ENCODE results near the gene KRTAP3-1.
"Not testable (repeated sequence)": the region's sequence is repeated elsewhere in the genome, so short reads cannot be mapped to it uniquely, and the experiment has no call there.

The KRTAP3-1 gene

DNA sequence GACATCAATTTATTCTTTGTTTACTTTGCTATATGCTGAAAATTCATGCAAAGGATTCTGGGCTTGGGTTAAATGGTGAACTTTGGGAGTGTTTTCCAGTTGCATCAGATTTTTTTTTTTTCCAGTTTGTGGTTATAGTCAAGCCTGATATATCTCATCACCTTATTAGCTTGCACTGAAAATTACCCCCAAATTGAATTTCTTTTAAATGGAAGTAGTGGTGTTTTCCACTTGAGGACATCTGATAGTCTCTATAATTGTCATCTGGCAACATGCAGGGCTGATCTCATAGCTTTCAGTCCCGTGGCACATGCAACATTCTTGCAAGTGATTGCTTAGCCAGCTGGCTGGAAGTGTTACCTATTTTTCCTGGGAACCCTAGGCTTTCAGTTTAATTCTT, 4.7 kb upstream of the KRTAP3-1 start:
- no peak for DNase-seq

- DNase-seq = no peak
These were observed 4.3 kb upstream of the KRTAP3-1 start for GRCh38 chr17:41013181-41013580.

DNA sequence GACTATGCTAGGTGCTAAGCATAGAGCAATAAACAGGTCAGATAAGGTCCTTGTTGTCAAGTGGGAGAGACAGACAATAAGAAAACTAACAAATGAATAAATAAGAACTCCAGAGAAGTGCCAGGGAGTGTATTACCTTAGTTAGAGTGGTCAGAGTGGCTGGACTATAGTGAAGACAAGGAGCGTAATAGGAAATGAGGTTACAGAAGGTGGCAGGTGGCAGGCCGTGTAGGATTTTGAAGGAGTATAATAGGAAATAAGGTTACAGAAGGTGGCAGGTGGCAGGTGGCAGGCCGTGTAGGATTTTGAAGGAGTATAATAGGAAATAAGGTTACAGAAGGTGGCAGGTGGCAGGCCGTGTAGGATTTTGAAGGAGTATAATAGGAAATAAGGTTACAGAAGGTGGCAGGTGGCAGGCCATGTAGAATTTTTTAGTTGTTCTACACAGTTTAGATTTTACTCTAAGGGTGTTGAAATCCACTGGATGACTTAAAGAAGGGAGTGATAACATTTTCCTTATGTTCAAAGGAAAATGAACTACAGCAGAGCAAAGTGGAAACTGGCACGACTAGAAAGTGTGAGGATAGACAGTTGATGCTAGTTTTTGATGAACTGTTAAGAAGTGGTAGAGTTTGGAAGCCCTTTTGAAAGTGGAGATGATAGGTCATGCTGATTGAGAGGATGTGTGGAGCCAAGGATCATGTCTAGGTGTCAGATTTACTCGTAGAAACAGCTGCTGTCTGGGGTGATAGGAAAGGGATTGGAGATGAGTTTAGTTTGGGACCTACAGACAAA, 3.6 kb upstream of the KRTAP3-1 start:
- no peak for DNase-seq

DNA sequence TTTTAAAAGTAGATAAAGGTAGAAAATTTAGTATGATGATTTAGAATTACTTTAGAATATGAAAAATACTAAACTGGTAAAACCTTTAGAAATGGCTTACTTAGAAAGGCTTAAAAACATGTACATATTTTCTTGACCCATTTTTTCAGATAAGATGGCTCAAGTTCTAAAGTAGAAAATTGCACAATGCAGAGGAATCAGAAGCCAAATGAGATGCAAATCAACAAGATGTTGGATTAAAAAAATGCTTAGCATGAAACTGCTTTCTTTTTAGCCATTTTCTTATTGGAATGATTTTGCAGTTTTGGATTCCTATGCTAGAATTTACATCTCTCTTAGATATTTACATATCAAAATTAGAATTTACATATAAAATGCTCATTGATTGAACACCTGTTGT, 1.5 kb upstream of the KRTAP3-1 start:
- no peak for DNase-seq

- no peak for DNase-seq
These were observed 1.0 kb upstream of the KRTAP3-1 start for GRCh38 chr17:41009936-41010335.

DNA sequence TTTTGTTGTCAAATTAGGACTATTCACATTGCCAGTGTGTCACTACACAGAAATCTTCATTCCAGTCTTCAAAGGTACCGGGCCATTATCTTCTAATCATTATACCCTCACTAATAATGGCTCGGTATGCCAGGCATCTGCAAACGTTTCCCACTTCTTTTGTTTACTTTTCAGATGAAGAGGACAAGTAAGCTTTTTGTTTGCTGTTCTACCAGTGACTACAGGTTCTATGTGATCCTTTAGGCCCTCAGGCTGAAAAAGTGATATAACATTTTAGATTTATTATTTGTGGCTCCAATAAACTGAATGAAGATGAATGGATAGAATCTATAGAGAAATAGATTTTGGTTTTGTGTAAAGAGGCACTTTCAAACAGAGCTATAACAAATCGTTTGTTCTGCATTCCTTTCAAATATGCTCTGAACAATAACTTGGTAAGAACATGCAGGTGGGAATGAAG, 403 bp upstream of the KRTAP3-1 start:
- no peak for DNase-seq

GRCh38 chr17:41004397-41004796, 4.5 kb downstream of the KRTAP3-1 start:
- DNase-seq = no peak

DNA sequence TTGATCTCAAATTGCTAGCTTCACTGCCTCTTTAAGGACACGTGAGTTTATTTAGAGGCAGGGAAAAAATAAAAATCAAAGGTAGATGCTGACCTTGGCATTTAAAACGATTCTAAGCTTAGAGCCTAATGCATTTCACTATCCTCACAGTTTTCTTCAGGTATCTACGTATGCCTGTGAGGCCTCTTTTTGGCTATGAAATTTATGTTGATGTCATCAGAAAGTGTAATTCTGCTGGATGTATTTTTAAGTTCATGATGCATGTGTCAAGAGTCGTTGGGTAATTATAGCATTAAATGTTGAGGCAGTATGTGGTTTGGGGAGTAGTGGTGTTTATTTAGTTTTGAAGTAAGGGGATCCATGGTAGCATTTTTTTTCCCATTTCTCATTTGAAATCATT, 5.0 kb downstream of the KRTAP3-1 start:
- no peak for DNase-seq

DNA sequence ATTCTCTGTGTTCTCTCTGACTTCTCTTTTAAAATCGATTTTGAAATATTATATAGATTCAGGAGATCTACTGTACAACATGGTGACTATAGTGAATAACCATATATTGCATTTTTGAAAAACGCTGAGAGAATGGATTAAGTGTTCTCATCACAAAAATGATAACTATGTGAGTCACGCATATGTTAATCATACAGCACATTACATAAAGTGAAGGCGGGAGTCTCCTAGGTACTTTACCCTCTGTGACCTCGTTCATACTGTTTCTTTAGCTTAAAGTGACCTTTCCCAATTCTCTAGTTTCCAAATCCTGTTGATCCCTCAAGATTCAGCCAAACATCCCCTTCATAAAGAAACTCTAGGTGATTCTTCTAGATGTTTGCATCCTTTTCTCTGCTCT, 6.1 kb downstream of the KRTAP3-1 start:
- no peak for DNase-seq

DNA sequence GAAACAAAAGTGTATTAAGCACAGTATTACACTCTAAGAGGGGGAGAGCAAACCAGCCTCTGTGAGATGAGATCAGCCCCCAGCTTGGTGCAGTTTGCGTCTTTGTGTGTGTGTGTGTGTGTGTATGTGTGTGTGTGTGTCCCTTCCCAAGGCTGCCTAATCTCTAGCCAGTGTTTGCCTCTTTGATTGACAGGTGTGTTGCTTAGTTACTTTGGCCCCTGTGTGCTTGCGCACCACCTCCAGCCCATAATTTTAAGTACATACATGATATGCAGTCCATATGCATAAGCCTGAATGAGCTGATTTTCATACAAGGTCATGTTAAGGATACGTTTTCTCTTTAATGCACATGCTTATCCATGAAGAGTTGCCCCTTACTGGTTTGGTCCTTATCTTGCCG, 7.1 kb downstream of the KRTAP3-1 start:
- DNase-seq = no peak

DNA sequence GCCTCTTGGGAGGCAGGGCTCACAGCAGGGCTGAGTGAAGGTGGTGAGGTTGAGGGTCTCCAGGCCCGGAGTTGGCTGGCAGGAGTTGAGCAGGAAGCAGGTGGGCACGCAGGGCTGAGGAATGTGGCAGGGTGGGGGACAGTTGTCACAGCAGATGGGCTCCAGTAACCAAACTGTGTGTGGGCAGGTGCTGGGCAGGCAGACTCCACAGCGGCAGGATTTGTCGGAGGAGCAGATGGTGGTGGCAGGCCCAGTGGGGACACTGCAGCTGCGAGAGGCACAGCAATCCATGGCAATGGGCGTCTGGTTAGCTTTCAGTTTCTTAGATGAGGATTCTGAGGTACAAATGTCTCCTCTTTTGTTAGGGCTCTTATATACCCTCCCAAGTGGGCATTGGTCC, 9.4 kb downstream of the KRTAP3-1 start, which contains the start of gene KRTAP3-2:
KRTAP3-2 (minus strand) TSS at position 344 of the 400 bp plus-strand sequence; CDS start at position 291, 53 bp downstream.
- DNase-seq = not testable (repeated sequence)

DNA sequence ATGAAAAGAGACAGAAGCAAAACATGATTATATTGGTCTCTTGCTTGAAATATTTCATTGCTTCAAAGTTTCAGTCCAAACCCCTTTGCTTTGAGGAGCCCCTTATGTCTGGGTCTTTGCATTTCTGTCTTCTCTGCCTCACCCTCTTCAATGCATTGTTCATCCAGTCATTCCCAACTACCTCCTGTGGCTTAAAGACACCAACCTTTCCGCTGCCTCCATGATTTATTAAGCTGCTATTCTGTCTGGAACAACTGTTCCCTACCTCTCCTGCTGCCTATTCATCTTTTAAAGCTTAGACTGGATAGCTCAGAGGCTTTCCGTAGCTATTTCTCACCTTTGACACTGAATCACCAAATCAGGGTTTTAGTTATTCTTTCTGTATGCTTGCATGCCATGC, 11.6 kb downstream of the KRTAP3-1 start:
- DNase-seq = no peak

DNA sequence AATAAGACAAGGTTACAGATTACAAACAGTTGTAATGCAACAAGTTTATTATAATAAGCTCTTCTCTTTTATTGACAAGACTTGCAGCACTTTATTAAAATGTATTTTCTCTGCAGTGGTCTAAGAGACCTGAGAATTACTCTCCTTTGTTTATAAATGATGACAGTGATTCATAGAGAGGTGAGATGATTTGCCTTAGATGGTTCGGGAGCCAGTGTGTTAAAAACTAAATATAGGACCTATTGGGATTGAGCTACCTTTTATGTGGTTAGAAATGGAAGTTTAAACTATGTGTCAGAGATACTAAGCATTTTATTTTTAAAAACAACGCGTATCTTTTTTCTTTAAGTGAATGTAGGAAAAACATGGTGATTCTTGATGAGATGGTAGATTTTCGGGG, 12.1 kb downstream of the KRTAP3-1 start:
- DNase-seq = no peak

- no peak for DNase-seq
These were observed 13.8 kb downstream of the KRTAP3-1 start for GRCh38 chr17:40995116-40995515.

DNA sequence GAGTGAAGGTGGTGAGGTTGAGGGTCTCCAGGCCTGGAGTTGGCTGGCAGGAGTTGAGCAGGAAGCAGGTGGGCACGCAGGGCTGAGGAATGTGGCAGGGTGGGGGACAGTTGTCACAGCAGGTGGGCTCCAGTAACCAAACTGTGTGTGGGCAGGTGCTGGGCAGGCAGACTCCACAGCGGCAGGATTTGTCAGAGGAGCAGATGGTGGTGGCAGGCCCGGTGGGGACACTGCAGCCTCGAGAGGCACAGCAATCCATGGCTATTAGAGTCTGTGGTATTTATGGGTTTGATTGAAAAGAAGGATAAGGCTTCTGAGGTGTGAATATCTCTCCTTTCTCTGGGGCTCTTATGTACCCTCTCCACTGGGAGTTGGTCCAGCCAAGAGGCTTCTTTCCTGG, 15.1 kb downstream of the KRTAP3-1 start, which contains the start of gene KRTAP3-3:
KRTAP3-3 (minus strand) TSS at position 326 of the 400 bp plus-strand sequence; CDS start at position 259, 67 bp downstream.
- DNase-seq = no peak

GRCh38 chr17:40993084-40993483, 15.8 kb downstream of the KRTAP3-1 start:
- no peak for DNase-seq

GRCh38 chr17:40992666-40993065, 16.3 kb downstream of the KRTAP3-1 start:
- DNase-seq = no peak

DNA sequence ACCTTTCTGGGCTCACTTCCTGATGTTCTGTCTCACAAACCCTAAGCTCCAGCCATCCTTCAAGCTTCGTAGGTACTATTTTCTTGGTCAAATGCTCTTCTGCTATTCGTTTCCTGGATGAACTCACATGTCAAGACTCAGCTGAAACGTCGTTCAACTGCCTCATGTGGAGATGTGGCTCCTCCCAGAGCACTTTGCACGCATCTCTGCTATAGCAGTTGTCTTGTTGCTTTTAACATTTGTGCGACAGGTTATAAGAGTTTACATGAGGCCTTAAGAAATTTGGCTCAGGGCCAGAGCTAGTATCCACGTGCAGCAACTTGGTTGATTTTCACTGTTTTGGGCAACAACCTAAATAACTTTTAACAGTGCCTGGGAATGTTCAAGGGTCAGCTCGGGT, 22.0 kb downstream of the KRTAP3-1 start:
- DNase-seq = no peak

DNA sequence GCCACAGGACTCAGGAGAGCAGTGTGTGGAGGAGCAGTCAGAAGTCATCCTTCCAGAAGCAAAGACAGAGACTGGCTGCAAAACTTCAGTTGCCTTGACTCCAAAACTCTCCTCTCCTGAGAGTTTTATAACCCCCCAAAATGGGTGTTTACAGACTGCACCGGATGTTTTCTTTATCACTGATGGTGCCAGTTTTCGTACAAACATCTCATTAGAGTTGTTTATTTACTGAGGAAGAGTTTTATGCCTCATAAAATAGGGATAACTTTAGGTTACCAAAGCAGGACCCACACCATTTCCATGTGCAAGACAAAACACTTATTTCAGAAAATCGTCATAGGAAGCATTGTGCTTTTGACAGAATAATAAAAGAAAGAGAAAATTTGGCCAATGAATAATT, 24.7 kb downstream of the KRTAP3-1 start, which contains the start of gene KRT40:
KRT40 (minus strand) TSS at position 101 of the 400 bp plus-strand sequence; CDS start at position 48, 53 bp downstream.
- no peak for DNase-seq

- no peak for DNase-seq
These were observed 27.8 kb downstream of the KRTAP3-1 start for GRCh38 chr17:40981115-40981514.

DNA sequence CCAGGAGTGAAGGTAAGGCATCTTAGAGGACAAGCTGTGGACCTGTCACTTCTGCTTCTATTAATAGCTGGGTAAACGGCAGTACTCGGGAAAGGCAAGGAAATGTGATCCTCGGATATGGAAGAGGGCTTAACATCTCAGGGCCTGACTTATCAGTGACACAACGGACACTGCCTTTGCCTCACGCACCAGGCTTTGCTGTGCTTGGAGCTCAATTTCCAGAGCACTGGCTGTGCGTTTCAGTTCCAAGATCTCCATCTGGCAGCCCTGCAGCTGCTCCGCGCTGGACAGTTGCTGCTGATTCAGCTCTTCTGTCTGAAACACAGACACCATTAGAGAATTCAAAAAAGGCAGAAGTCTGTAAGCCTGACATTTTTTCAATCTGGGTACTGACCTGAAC, 28.3 kb downstream of the KRTAP3-1 start:
- no peak for DNase-seq

DNA sequence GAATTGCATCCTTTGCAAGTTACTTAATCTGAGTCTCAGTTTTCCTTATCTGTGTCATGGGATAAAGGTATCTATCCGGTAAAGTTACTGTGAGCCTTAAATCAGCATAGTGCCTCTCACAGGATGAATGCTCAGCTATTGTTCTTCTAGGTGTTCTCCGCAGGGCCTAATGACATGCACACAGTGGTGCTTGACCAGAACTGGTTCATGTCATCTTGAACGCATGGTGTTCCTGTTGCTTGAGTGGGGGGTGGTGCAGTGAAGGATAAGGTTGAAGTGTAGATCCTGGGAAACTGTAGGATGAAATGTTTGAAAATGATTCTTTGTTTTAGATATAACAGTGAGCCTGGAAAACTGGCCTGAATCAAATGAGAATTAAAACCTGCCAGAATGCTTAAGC, 28.8 kb downstream of the KRTAP3-1 start:
- no peak for DNase-seq

DNA sequence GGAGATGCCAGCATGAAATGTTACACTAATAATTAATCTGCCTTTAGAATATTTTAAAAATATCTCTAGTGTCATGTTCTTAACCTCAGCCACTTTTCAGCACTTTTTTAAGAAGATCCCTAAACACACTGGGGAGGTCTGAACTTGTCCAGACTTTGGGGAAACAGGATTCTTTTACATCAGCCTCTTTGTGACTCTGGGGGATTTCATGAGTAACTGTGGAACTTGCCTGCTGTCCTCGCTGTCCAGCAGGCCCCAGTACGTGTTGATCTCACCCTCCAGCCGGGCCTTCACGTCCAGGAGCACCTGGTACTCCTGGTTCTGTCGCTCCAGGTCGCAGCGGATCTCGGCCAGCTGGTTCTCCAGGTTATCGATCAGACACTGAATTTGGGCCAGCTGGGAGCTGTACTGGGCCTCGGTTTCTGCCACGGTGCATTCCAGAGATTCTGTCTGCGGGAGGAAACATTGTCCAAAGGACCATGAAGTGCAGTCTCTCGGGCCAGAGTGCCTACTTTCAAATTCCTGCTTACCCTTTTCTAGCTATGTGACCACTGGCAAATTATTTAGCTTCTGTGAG, 30.3 kb downstream of the KRTAP3-1 start:
- DNase-seq = no peak

DNA sequence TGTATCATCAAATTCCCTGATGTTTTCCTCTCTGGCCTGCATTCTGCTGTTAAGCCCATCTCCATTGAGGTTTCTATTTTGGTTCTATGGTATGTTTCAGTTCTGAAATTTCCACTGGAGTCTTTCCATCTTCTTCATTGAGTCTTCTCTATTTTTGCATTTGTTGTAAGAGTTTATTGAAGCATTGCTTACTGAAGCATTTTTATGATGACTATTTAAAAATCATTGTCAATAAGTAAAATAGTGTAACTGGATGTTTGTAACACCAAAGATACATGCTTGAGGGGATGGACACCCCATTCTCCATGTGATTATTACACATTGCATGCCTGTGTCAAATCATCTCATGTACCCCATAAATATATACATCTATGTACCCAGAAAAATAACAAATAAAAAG, 33.4 kb downstream of the KRTAP3-1 start:
- DNase-seq = no peak

All from CD4-positive, alpha-beta T cell treated with Interleukin-21 for 1 hour (primary cell).